K562 (cell line): ENCODE measurements around the gene TARM1. TPM values are rescaled to one million over a fixed set of nuclear protein-coding genes. Genes with fewer than 3 reads are reported as not detected.
A peak's percentile ranks its signal among the peaks of the same experiment; 100 is the strongest.

Experiments used
- ATAC-seq: fragments of 200-7000 bp; cut with Tn5 transposase; 3 replicates; pipeline ENCODE4 v1.9.1; 2020; ENCODE audit warnings: moderate library complexity
- BruUV-seq: library from RNA; stranded (reverse); fragments of 400-500 nt; replicated peaks from 2 replicates; lab custom pipeline; 2021; lab: Mats Ljungman, UMichigan
- CTCF ChIA-PET: fragments of 300-600 bp; formaldehyde crosslinking; extraction: SDS; loops from one replicate; lab custom pipeline; 2021; ENCODE audit warnings: low intra/inter-chr PET ratio; lab: Yijun Ruan, JAX
- POLR2A ChIA-PET: fragments of 300-600, 350-650 bp; sonication (Branson Sonifier 250); formaldehyde crosslinking; extraction: SDS; loops from one replicate; lab custom pipeline; 2021; ENCODE audit warnings: antibody characterized with exemption, inconsistent platforms; lab: Yijun Ruan, JAX
- DNase-seq, 4 experiments: peaks; one replicate each; pipeline versions ENCODE4 v3.0.0 to v3.0.0-alpha.2; 2011 to 2018; ENCODE audit warnings: low spot score in 3 of 4, mixed read lengths in 3 of 4; ENCODE audit errors: extremely low read depth in 1 of 4
- FAIRE-seq: peaks from 2 replicates; lab custom pipeline; 2011; peaks lifted over from hg19 to GRCh38; lab: Jason Lieb, UNC
- H2AFZ ChIP-seq: 2 replicates; pipeline ENCODE4 v1.6.0; 2011; ENCODE audit warnings: low read depth, low read length, control low read depth, inconsistent platforms
- H3K27ac ChIP-seq: fragments of 200-600 bp; 3 replicates; pipeline ENCODE4 v1.8.0; 2011; ENCODE audit warnings: low read depth, mild to moderate bottlenecking, control low read depth, inconsistent platforms, low read length, moderate library complexity, mixed read lengths; ENCODE audit errors: extremely low read depth
- H3K27me3 ChIP-seq, 2 experiments: fragments of 300-600 bp in 1 of 2; 2 replicates in 1 of 2; 3 replicates in 1 of 2; pipeline versions ENCODE4 v1.6.0 to v1.8.0; 2011; ENCODE audit warnings: inconsistent platforms in 2 of 2, low read length in 2 of 2, mild to moderate bottlenecking in 1 of 2, mixed read lengths in 1 of 2, moderate library complexity in 1 of 2; ENCODE audit not compliant: control insufficient read depth in 2 of 2, insufficient read depth in 2 of 2
- H3K36me3 ChIP-seq: fragments of 300-600 bp; 3 replicates; pipeline ENCODE4 v1.8.0; 2011; ENCODE audit warnings: mild to moderate bottlenecking, low read length, inconsistent platforms; ENCODE audit not compliant: control insufficient read depth, insufficient read depth
- H3K4me1 ChIP-seq, 2 experiments: fragments of 200-600 bp in 1 of 2; replicated peaks in 1 of 2; 2 replicates in 1 of 2; 3 replicates in 1 of 2; pipeline versions ENCODE4 v1.5.1 to v1.8.0; 2011; ENCODE audit warnings: inconsistent platforms in 2 of 2, low read length in 2 of 2, mild to moderate bottlenecking in 1 of 2, mixed read lengths in 1 of 2, moderate library complexity in 1 of 2; ENCODE audit not compliant: control insufficient read depth in 2 of 2, insufficient read depth in 2 of 2
- H3K4me2 ChIP-seq: 2 replicates; pipeline ENCODE4 v1.6.1; 2011; ENCODE audit warnings: low read length, control low read depth, inconsistent platforms, mixed read lengths; ENCODE audit not compliant: insufficient read depth
- H3K4me3 ChIP-seq: fragments of 200-600 bp; sonication (generic), shearing (Covaris generic); 2 replicates; pipeline ENCODE4 v1.5.1; 2016; ENCODE audit warnings: control low read depth, inconsistent platforms
- H3K79me2 ChIP-seq: fragments of 200-600 bp; 3 replicates; pipeline ENCODE4 v1.8.0; 2011; ENCODE audit warnings: low read length, inconsistent platforms; ENCODE audit not compliant: control insufficient read depth, insufficient read depth
- H3K9ac ChIP-seq, 2 experiments: 2 replicates each; pipeline versions ENCODE4 v1.6.0 to v1.6.1; 2011; ENCODE audit warnings: low read depth in 2 of 2, low read length in 2 of 2, control low read depth in 1 of 2, inconsistent platforms in 1 of 2, mild to moderate bottlenecking in 1 of 2, mixed read lengths in 1 of 2; ENCODE audit not compliant: insufficient read depth in 1 of 2
- H3K9me1 ChIP-seq: one replicate; pipeline ENCODE4 v1.6.0; 2011; ENCODE audit warnings: inconsistent platforms, mild to moderate bottlenecking, low read length, moderate library complexity; ENCODE audit not compliant: control insufficient read depth, insufficient read depth
- H3K9me3 ChIP-seq: replicated peaks from 2 replicates; pipeline ENCODE4 v1.5.1; 2011; ENCODE audit warnings: low read depth, low read length, inconsistent platforms; ENCODE audit not compliant: control insufficient read depth, insufficient read depth
- H4K20me1 ChIP-seq: replicated peaks from 2 replicates; pipeline ENCODE4 v1.6.1; 2011; ENCODE audit warnings: low read length, inconsistent platforms, mixed read lengths; ENCODE audit not compliant: control insufficient read depth, insufficient read depth
- CTCF ChIP-seq, 3 experiments: IDR thresholded peaks in 2 of 3; conservative IDR thresholded peaks in 1 of 3; 2 replicates each; pipeline ENCODE4 v1.5.1; 2011 to 2012; ENCODE audit warnings: low read length in 3 of 3, mild to moderate bottlenecking in 3 of 3, control low read depth in 2 of 3, improper control_type of control experiment in 1 of 3, inconsistent platforms in 1 of 3, low read depth in 1 of 3, mixed read lengths in 1 of 3, moderate library complexity in 1 of 3; ENCODE audit not compliant: insufficient read depth in 2 of 3
- MEF2A ChIP-seq: IDR thresholded peaks from 2 replicates; pipeline ENCODE4 v1.6.1; 2011; ENCODE audit warnings: low read depth, mild to moderate bottlenecking, low read length, moderate library complexity; ENCODE audit not compliant: control insufficient read depth
- WGBS: fragments of 100-300 bp; shearing (Covaris generic); methylation state at CpG from one replicate; pipeline ENCODE4 v1.1.6; 2016; ENCODE audit warnings: low coverage, mixed read lengths; ENCODE audit not compliant: insufficient coverage; ENCODE audit errors: missing lambda C conversion rate; 5-methylcytosine and 5-hydroxymethylcytosine counted together
- in situ Hi-C: fragments of 300-500 bp; cut with MboI; formaldehyde crosslinking; loops from 4 replicates; pipeline ENCODE4 v1.15.0; 2018; ENCODE audit warnings: inconsistent platforms, mixed read lengths
- intact Hi-C: fragments of 100-400 bp; cut with micrococcal nuclease; formaldehyde crosslinking; loops from 2 replicates; pipeline ENCODE4 v1.14.2; 2022
- polyA plus RNA-seq, 8 experiments: library from polyadenylated mRNA; depleted of rRNA in 4 of 8; stranded (reverse) in 5 of 8; unstranded in 3 of 8; fragments of >200 nt; fragmentation: Nextera tagmentation in 2 of 8; fragmentation: Illumina TruSeq in 1 of 8; extraction: Ambion mirVana in 2 of 8; extraction: Trizol in 1 of 8; gene quantifications; 2 replicates each; pipeline versions ENCODE4 v1.2.1 to v1.2.3, GENCODE V29; 2011 to 2014; ENCODE audit warnings: inconsistent platforms in 1 of 8, missing spikeins in 1 of 8
- total RNA-seq, 7 experiments: library from RNA; depleted of rRNA in 6 of 7; stranded (reverse); fragments of >200 nt in 6 of 7; fragmentation: Illumina TruSeq in 2 of 7; extraction: Trizol in 2 of 7; gene quantifications; 2 replicates each; pipeline versions ENCODE4 v1.2.1 to v1.2.3, GENCODE V29; 2011 to 2021; ENCODE audit warnings: low replicate concordance in 1 of 7
- TF ChIP-seq, protein P1 (sequence below): IDR thresholded peaks from 3 replicates; pipeline ENCODE4 v1.6.1; 2011; ENCODE audit warnings: borderline replicate concordance, mild to moderate bottlenecking; ENCODE audit not compliant: insufficient read length, insufficient read depth

The TARM1 gene
- total and polyA plus RNA-seq, 9 of the 15 experiments (the other 6 are each of a cell fraction or from before 2014, with no cell fraction given): not detected

DNA sequence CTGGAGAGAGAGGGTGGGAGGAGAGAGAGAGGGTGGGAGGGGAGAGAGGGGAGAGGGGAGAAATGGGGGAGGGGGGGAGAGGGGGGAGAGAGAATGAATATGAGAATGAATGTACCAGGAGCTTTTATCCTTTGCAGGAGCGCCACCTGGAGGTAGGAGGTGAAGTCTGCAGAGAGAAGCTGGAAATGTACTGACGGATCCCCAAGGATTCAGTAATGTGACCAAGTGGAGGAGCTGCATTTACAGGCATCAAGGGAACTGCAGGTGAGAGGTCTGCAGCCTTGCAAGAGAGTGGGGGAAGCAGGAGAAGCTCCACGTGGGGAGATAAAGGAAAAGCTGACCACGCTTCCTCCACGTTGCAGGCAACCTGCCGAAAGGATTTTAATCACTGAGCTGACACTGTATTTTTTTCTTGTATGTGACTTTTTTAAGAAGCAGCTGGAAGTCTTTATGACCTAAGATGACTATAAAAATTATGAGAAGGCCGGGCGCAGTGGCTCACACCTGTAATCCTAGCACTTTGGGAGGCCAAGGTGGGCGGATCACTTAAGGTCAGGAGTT is 51.2 kb downstream of the TARM1 start (continued):
- peak; percentile 65 to 87 (median 81) for TF ChIP-seq CTCF (IDR thresholded peaks at IDR 0.05 in 2 of 3, conservative IDR thresholded peaks at IDR 0.05 in 1 of 3; ENCODE audit: insufficient read depth in 2 of 3, low read depth in 1 of 3, low read length in 3 of 3)

GRCh38 chr19:54029301-54029700 is 51.9 kb downstream of the TARM1 start:
- POLR2A ChIA-PET: interaction anchor here (0.6 kb wide), 2 partner anchors 116 to 325 kb away, joined by 3 read pairs; no protein-coding TSS in a partner anchor
- no peak for DNase-seq
- TF ChIP-seq, protein P1, sequence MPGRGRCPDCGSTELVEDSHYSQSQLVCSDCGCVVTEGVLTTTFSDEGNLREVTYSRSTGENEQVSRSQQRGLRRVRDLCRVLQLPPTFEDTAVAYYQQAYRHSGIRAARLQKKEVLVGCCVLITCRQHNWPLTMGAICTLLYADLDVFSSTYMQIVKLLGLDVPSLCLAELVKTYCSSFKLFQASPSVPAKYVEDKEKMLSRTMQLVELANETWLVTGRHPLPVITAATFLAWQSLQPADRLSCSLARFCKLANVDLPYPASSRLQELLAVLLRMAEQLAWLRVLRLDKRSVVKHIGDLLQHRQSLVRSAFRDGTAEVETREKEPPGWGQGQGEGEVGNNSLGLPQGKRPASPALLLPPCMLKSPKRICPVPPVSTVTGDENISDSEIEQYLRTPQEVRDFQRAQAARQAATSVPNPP: no peak
- TF ChIP-seq MEF2A: no peak
- TF ChIP-seq, all 486 proteins: peak for 0
- Histone ChIP-seq H3K9me1 (no peaks in the 10 kb centered on the region), H3K4me3 (no peak overlapping the region), H3K36me3 (no peaks in the 10 kb centered on the region), H3K9me3 (no peaks in the 10 kb centered on the region), H3K27ac (no peak overlapping the region), H3K4me1 (0 out of 5 replicates have a peak, but pooled peaks cover 0 to 3% of the 10 kb centered on the region in 2 experiments), H3K79me2 (no peaks in the 10 kb centered on the region), H2AFZ (no peak overlapping the region), H4K20me1 (no peaks in the 10 kb centered on the region), H3K4me2 (no peak overlapping the region), H3K27me3 (no peaks in the 10 kb centered on the region), H3K9ac (no peak overlapping the region)
- no peak for FAIRE-seq
- in situ Hi-C loops (no loop called here), intact Hi-C loops (no loop called here)
- BruUV-seq: no TSS peak
- no peak for ATAC-seq
- WGBS: 56% methylated on average over 3 of the region's 3 CpGs
- CTCF ChIA-PET: interaction anchor here (0.6 to 2.9 kb wide), 5 partner anchors 187 to 246 kb away, joined by 3 to 18 read pairs (median 4); no protein-coding TSS in a partner anchor
